GM18499 (cell line): ENCODE results near the gene PTPRE.

ENCODE experiments used
- ATAC-seq: cut with Tn5 transposase; IDR thresholded peaks from one replicate; pipeline ENCODE4 v1.9.1; 2021; ENCODE audit warnings: moderate number of reproducible peaks; ENCODE audit not compliant: insufficient read depth, unreplicated experiment

Gene PTPRE

GRCh38 chr10:128064970-128065580, 158.2 kb downstream of the PTPRE start:
- peak; percentile 28 for ATAC-seq

GRCh38 chr10:128065881-128066534, 159.1 kb downstream of the PTPRE start:
- ATAC-seq = no peak

- ATAC-seq = no peak
Measured at GRCh38 chr10:128066870-128067382, 160.0 kb downstream of the PTPRE start.

- ATAC-seq = no peak
Measured at GRCh38 chr10:128067691-128068397, 160.9 kb downstream of the PTPRE start.

- ATAC-seq = no peak
Measured at GRCh38 chr10:128068398-128069285, 161.7 kb downstream of the PTPRE start.

GRCh38 chr10:128069351-128070051, 162.6 kb downstream of the PTPRE start:
- no peak for ATAC-seq

GRCh38 chr10:128070161-128070560, 163.3 kb downstream of the PTPRE start:
- no peak for ATAC-seq

GRCh38 chr10:128070721-128071416, 164.0 kb downstream of the PTPRE start:
- ATAC-seq = no peak

- no peak for ATAC-seq
Measured at GRCh38 chr10:128071417-128071782, 164.5 kb downstream of the PTPRE start.

GRCh38 chr10:128072046-128072445, 165.1 kb downstream of the PTPRE start:
- ATAC-seq = no peak

GRCh38 chr10:128072941-128073645, 166.2 kb downstream of the PTPRE start:
- ATAC-seq = no peak

- ATAC-seq = no peak
Measured at GRCh38 chr10:128073890-128074289, 167.0 kb downstream of the PTPRE start.

GRCh38 chr10:128074589-128074988, 167.7 kb downstream of the PTPRE start:
- ATAC-seq = no peak

GRCh38 chr10:128077155-128077875, 170.4 kb downstream of the PTPRE start:
- ATAC-seq = no peak

GRCh38 chr10:128078136-128078969, 171.4 kb downstream of the PTPRE start:
- no peak for ATAC-seq

- no peak for ATAC-seq
Measured at GRCh38 chr10:128080231-128080630, 173.3 kb downstream of the PTPRE start.

- no peak for ATAC-seq
Measured at GRCh38 chr10:128080641-128081040, 173.7 kb downstream of the PTPRE start.
